SU-DHL-6 (cell line): Measurements from ENCODE around the gene TTC23.

ENCODE experiments used
- CTCF ChIP-seq: fragments of 200-600 bp; sonication (generic); IDR thresholded peaks from one replicate; pipeline ENCODE4 v1.5.1; 2017; ENCODE audit warnings: antibody characterized with exemption, mild to moderate bottlenecking, low read length, moderate library complexity; ENCODE audit not compliant: insufficient read depth, poor library complexity, severe bottlenecking
- EZH2phosphoT487 ChIP-seq: fragments of 200-600 bp; sonication (generic), shearing (Covaris generic); conservative IDR thresholded peaks from 2 replicates; pipeline ENCODE4 v1.6.1; 2018; ENCODE audit warnings: mild to moderate bottlenecking, antibody characterized with exemption, low read length, moderate library complexity, mixed read lengths

DNA sequence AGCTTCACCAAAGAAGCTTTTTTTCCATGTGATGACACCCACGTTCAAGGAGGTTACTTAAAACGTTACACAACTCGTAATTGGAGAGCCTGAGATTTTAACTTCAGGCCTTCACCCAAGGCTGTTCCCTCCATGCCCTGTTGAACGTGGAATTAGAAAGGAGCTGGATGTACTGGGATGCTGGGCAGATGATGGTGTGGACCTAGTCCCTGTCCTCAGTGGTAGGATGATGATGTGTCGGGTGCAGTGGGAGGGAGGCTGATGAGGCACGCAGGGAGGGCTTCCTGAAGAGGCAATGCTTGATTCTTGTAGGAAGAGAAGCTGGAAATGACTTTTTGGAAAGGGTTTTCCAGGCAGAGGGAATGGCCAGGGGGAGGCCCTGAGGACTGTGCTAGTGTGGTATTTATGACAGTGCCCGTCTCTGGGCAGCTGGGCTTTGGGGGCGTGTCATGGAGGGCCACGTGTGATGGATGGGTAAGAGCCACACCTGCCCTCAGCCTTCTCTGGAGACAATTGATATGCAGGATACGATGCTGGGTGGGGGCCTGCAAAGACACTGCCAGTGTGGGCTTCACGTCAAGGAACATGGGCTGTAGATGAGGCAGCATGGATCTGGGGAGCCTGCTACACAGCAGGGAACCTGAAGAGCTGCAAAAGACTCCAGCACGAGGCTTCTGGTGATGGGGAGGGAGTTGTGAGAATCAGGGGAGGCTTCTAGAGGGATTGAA lies 129.2 kb downstream of the TTC23 start:
- TF ChIP-seq CTCF (no peak), EZH2phosphoT487 (no peak)
